Activated naive CD8-positive, alpha-beta T cell treated with anti-CD3 and anti-CD28 coated beads for 36 hours (primary cell): ENCODE results near the gene LRRC23. TPM values are rescaled to one million over a fixed set of nuclear protein-coding genes. Genes with fewer than 3 reads are reported as not detected.
A peak's percentile ranks its signal among the peaks of the same experiment; 100 is the strongest.
"Not testable (repeated sequence)": the region's sequence is repeated elsewhere in the genome, so short reads cannot be mapped to it uniquely, and the experiment has no call there.

Experiments used
- DNase-seq: peaks from one replicate; pipeline ENCODE4 v3.0.0; 2021
- H3K27ac Mint-ChIP-seq: one replicate; pipeline ENCODE4 v1.8.0; 2022; ENCODE audit warnings: mild to moderate bottlenecking, moderate library complexity, mixed read lengths
- H3K27me3 Mint-ChIP-seq: one replicate; pipeline ENCODE4 v1.8.0; 2022; ENCODE audit warnings: mild to moderate bottlenecking, mixed read lengths
- H3K36me3 Mint-ChIP-seq: one replicate; pipeline ENCODE4 v1.8.0; 2021; ENCODE audit warnings: mild to moderate bottlenecking, mixed read lengths
- H3K4me1 Mint-ChIP-seq: one replicate; pipeline ENCODE4 v1.8.0; 2021; ENCODE audit warnings: mixed read lengths
- H3K4me3 Mint-ChIP-seq: one replicate; pipeline ENCODE4 v1.8.0; 2022; ENCODE audit warnings: mild to moderate bottlenecking, moderate library complexity, mixed read lengths
- H3K9me3 Mint-ChIP-seq: one replicate; pipeline ENCODE4 v1.8.0; 2022; ENCODE audit warnings: mixed read lengths
- total RNA-seq, 2 experiments: library from RNA; stranded (reverse); gene quantifications; one replicate each; pipeline ENCODE4 v1.2.3, GENCODE V29; 2021

LRRC23 gene
- total RNA-seq, 2 experiments from 2014 or later: 3.0 to 4.1 TPM

- H3K4me1 Mint-ChIP-seq: peaks cover 19% of the 10 kb centered on the region
- not testable (repeated sequence) for DNase-seq, H3K27ac Mint-ChIP-seq, H3K4me3 Mint-ChIP-seq, H3K9me3 Mint-ChIP-seq, H3K27me3 Mint-ChIP-seq, H3K36me3 Mint-ChIP-seq
These were observed 15.8 kb upstream of the LRRC23 start for GRCh38 chr12:6888794-6889193.

DNA sequence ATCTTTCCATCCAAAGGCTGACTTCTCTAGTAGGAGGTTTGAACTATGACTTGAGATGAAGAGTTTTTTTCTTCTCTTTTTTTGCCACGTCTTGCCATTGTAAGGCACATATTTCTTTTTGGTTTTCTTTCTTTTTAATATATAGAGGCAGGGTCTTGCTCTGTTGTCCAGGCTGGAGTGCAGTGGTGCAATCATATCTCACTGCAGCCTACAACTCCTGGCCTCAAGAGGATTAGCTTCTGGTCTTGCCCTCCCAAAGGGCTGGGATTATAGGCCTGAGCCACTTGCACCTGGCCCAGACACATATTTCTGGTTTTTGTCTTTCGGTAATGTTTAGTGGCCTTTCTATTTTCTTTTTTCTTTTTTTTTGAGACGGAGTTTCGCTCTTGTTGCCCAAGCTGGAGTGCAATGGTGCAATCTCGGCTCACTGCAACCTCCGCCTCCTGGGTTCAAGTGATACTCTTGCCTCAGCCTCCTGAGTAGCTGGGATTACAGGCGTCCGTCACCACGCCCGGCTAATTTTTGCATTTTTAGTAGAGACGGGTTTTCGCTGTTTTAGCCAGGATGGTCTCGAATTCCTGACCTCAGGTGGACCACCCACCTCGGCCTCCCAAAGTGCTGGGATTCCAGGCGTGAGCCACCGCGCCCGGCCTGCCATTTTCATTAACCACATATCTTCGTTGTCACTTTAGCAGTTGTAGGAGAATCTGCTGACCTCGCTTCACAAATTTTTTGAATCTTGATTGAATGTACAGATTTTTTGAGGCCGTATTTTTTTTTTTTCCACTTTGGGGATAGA lies 14.6 kb upstream of the LRRC23 start:
- not testable (repeated sequence) for H3K27me3 Mint-ChIP-seq, DNase-seq, H3K36me3 Mint-ChIP-seq, H3K9me3 Mint-ChIP-seq
- Mint-ChIP-seq H3K4me1 (peaks cover 19% of the 10 kb centered on the region), H3K27ac (peak overlapping the region; percentile 90), H3K4me3 (peak overlapping the region; percentile 82)

GRCh38 chr12:6890789-6891645 lies 13.6 kb upstream of the LRRC23 start:
- no peaks in the 10 kb centered on the region for H3K27me3 Mint-ChIP-seq
- peaks cover 19% of the 10 kb centered on the region for H3K4me1 Mint-ChIP-seq
- peak overlapping the region; percentile 82 for H3K4me3 Mint-ChIP-seq
- no peaks in the 10 kb centered on the region for H3K9me3 Mint-ChIP-seq
- peak; percentile 100 for DNase-seq
- peaks cover 1% of the 10 kb centered on the region for H3K36me3 Mint-ChIP-seq
- H3K27ac Mint-ChIP-seq: peak overlapping the region; percentile 90

- Mint-ChIP-seq H3K4me1 (peaks cover 19% of the 10 kb centered on the region), H3K4me3 (peak overlapping the region; percentile 82), H3K9me3 (no peaks in the 10 kb centered on the region), H3K27me3 (no peaks in the 10 kb centered on the region), H3K27ac (peak overlapping the region; percentile 90), H3K36me3 (peaks cover 1% of the 10 kb centered on the region)
- DNase-seq: no peak
These were observed 13.0 kb upstream of the LRRC23 start for GRCh38 chr12:6891646-6892001.

DNA sequence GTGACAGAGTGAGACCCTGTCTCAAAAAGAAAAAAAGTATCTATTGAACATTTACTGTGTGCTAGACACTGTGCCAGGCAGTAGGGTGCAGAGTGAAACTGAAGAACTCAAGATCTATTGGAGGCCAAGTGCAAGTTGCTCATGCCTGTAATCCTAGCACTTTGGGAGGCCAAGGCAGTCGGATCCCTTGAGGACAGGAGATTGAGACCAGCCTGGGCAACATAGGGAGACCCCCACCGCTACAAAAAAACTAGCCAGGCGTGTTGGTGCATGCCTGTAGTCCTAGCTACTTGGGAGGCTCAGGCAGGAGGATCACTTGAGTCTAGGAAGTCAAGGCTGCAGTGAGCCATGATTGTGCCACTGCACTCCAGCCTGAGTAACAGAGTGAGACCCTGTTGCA lies 11.9 kb upstream of the LRRC23 start:
- H3K4me3 Mint-ChIP-seq: peak overlapping the region; percentile 32
- not testable (repeated sequence) for H3K9me3 Mint-ChIP-seq, H3K36me3 Mint-ChIP-seq, DNase-seq, H3K27me3 Mint-ChIP-seq
- peaks cover 19% of the 10 kb centered on the region for H3K4me1 Mint-ChIP-seq
- H3K27ac Mint-ChIP-seq: peak overlapping the region; percentile 38

- no peak for DNase-seq
- Mint-ChIP-seq H3K4me3 (no peak overlapping the region), H3K36me3 (peaks cover 1% of the 10 kb centered on the region), H3K27ac (no peak overlapping the region), H3K27me3 (no peaks in the 10 kb centered on the region), H3K4me1 (peaks cover 19% of the 10 kb centered on the region), H3K9me3 (no peaks in the 10 kb centered on the region)
These were observed 10.3 kb upstream of the LRRC23 start for GRCh38 chr12:6894321-6894720.

GRCh38 chr12:6896846-6897435 lies 7.7 kb upstream of the LRRC23 start:
- Mint-ChIP-seq H3K4me1 (peaks cover 18% of the 10 kb centered on the region), H3K36me3 (peaks cover 1% of the 10 kb centered on the region), H3K9me3 (no peaks in the 10 kb centered on the region), H3K27me3 (no peaks in the 10 kb centered on the region), H3K27ac (no peak overlapping the region), H3K4me3 (no peak overlapping the region)
- DNase-seq: no peak

GRCh38 chr12:6899427-6899826 lies 5.2 kb upstream of the LRRC23 start:
- Mint-ChIP-seq H3K27me3 (no peaks in the 10 kb centered on the region), H3K36me3 (no peaks in the 10 kb centered on the region), H3K9me3 (no peaks in the 10 kb centered on the region), H3K4me3 (no peak overlapping the region), H3K27ac (no peak overlapping the region), H3K4me1 (peaks cover 12% of the 10 kb centered on the region)
- no peak for DNase-seq

GRCh38 chr12:6899837-6900519 lies 4.6 kb upstream of the LRRC23 start:
- Mint-ChIP-seq H3K4me1 (peaks cover 12% of the 10 kb centered on the region), H3K36me3 (no peaks in the 10 kb centered on the region), H3K9me3 (no peaks in the 10 kb centered on the region), H3K27ac (no peak overlapping the region), H3K4me3 (no peak overlapping the region), H3K27me3 (no peaks in the 10 kb centered on the region)
- DNase-seq: peak; percentile 30

- Mint-ChIP-seq H3K4me1 (peaks cover 12% of the 10 kb centered on the region), H3K9me3 (no peaks in the 10 kb centered on the region), H3K4me3 (no peak overlapping the region), H3K36me3 (no peaks in the 10 kb centered on the region), H3K27me3 (no peaks in the 10 kb centered on the region), H3K27ac (no peak overlapping the region)
- DNase-seq: no peak
These were observed 2.2 kb upstream of the LRRC23 start for GRCh38 chr12:6902448-6902847.

DNA sequence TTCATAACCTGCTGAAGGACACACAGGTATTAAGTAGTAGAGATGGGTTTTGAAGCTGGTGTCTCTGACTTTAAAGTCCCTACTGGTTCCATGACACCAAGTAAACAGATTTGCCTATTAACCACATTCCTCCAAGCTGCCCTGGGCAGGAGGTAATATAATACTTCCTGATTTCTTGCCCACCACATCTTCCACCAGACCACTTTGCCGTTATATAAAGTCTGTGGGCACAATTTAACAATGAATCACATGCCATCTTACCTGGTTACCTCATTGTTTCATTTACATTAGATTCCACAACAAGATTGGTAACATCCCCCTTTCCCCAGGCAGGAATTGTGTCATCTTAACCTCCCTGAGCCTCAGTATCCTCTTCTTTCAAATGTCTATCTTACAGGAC lies 900 bp upstream of the LRRC23 start:
- no peaks in the 10 kb centered on the region for H3K27me3 Mint-ChIP-seq
- no peaks in the 10 kb centered on the region for H3K36me3 Mint-ChIP-seq
- no peak overlapping the region for H3K27ac Mint-ChIP-seq
- H3K4me3 Mint-ChIP-seq: no peak overlapping the region
- no peak for DNase-seq
- H3K4me1 Mint-ChIP-seq: peaks cover 12% of the 10 kb centered on the region
- H3K9me3 Mint-ChIP-seq: no peaks in the 10 kb centered on the region

DNA sequence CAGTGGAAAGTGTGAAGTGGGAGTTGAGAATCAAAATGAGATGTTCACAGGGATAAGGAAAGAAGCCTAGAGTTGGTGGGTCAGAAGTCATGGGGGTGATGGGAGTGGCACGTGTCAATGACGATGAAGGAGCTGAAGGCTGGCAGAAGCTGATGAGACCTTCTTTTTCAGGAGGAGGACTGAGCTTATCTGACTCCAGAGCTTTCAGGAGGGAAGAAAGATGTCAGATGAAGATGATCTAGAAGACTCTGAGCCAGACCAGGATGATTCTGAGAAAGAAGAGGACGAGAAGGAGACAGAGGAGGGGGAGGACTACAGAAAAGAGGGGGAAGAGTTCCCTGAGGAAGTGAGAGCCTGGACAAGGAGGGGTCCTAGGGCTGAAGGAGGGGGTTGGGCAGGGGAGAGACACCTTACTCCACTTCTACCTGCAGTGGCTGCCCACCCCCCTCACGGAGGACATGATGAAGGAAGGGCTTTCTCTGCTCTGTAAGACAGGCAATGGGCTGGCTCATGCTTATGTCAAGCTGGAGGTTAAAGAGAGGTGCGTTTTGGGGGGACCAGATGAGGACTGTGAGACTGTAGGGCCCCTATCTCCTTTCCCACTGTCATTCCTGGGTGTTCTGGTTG lies 905 bp downstream of the LRRC23 start:
- no peaks in the 10 kb centered on the region for H3K27me3 Mint-ChIP-seq
- H3K27ac Mint-ChIP-seq: no peak overlapping the region
- H3K4me3 Mint-ChIP-seq: no peak overlapping the region
- H3K9me3 Mint-ChIP-seq: no peaks in the 10 kb centered on the region
- peaks cover 2% of the 10 kb centered on the region for H3K4me1 Mint-ChIP-seq
- no peak for DNase-seq
- no peaks in the 10 kb centered on the region for H3K36me3 Mint-ChIP-seq

DNA sequence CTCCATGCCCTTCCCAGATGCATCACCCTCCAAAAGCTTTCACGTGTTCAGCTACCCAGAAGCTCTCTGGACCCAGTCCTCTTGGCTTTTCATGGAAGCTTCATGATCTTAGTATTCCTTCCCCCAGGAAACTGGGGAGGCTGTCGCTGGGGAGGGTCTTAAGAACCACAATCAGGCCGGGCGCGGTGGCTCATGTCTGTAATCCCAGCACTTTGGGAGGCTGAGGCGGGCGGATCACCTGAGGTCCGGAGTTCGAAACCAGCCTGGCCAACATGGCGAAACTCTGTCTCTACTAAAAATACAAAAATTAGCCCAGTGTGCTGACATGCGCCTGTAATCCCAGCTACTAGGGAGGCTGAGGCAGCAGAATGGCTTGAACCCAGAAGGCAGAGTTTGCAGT lies 3.5 kb downstream of the LRRC23 start:
- not testable (repeated sequence) for H3K27me3 Mint-ChIP-seq, DNase-seq, H3K4me1 Mint-ChIP-seq, H3K36me3 Mint-ChIP-seq, H3K9me3 Mint-ChIP-seq, H3K27ac Mint-ChIP-seq, H3K4me3 Mint-ChIP-seq

- Mint-ChIP-seq H3K27me3 (no peaks in the 10 kb centered on the region), H3K36me3 (no peaks in the 10 kb centered on the region), H3K4me1 (peaks cover 12% of the 10 kb centered on the region), H3K27ac (no peak overlapping the region), H3K4me3 (no peak overlapping the region), H3K9me3 (no peaks in the 10 kb centered on the region)
- DNase-seq: no peak
These were observed 5.0 kb downstream of the LRRC23 start for GRCh38 chr12:6909421-6910145.
